Measurements from ENCODE around the gene UAP1L1. TPM values are rescaled to one million over a fixed set of nuclear protein-coding genes. Genes with fewer than 3 reads are reported as not detected.

Gene UAP1L1
- total and polyA plus RNA-seq, 2 of the 8 experiments (the other 6 are each of a cell fraction or from before 2014, with no cell fraction given), result 2.0 to 5.4 TPM

GRCh38 chr9:137050570-137050969 lies 26.7 kb upstream of the UAP1L1 start (continued):
- TF ChIP-seq SIN3A (conservative IDR thresholded peaks at IDR 0.05 in 1 of 2, IDR thresholded peaks at IDR 0.05 in 1 of 2; ENCODE audit: low read depth in 1 of 2, low read length in 2 of 2) (no peak), BCL11A (IDR thresholded peaks at IDR 0.05; ENCODE audit: low read depth in 2 of 2, low read length in 2 of 2) (no peak)
